A204.1 (cell line): ENCODE results near the gene KCNT1.

Experiments
- FAIRE-seq: peaks from 2 replicates; lab custom pipeline; 2012; peaks lifted over from hg19 to GRCh38; lab: Jason Lieb, UNC

Gene KCNT1

GRCh38 chr9:135673941-135674340, 28.0 kb upstream of the KCNT1 start:
- FAIRE-seq = no peak

- FAIRE-seq = no peak
Measured at GRCh38 chr9:135674977-135675376, 27.0 kb upstream of the KCNT1 start.

- FAIRE-seq = no peak
Measured at GRCh38 chr9:135676891-135677290, 25.1 kb upstream of the KCNT1 start.

- FAIRE-seq = no peak
Measured at GRCh38 chr9:135677641-135678168, 24.3 kb upstream of the KCNT1 start.

- FAIRE-seq = no peak
Measured at GRCh38 chr9:135678236-135679017, 23.6 kb upstream of the KCNT1 start.

GRCh38 chr9:135680056-135680455, 21.9 kb upstream of the KCNT1 start:
- FAIRE-seq = no peak

- no peak for FAIRE-seq
Measured at GRCh38 chr9:135681161-135681560, 20.8 kb upstream of the KCNT1 start.

GRCh38 chr9:135683401-135684034, 18.5 kb upstream of the KCNT1 start:
- FAIRE-seq = no peak

GRCh38 chr9:135684691-135685090, 17.3 kb upstream of the KCNT1 start:
- no peak for FAIRE-seq

GRCh38 chr9:135687216-135687615, 14.8 kb upstream of the KCNT1 start:
- no peak for FAIRE-seq

GRCh38 chr9:135689011-135689410, 13.0 kb upstream of the KCNT1 start:
- FAIRE-seq = no peak

- FAIRE-seq = no peak
Measured at GRCh38 chr9:135690836-135691570, 11.0 kb upstream of the KCNT1 start.

GRCh38 chr9:135692410-135692809, 9.6 kb upstream of the KCNT1 start:
- no peak for FAIRE-seq

- no peak for FAIRE-seq
Measured at GRCh38 chr9:135693265-135693664, 8.7 kb upstream of the KCNT1 start.

GRCh38 chr9:135693771-135694170, 8.2 kb upstream of the KCNT1 start:
- no peak for FAIRE-seq

- no peak for FAIRE-seq
Measured at GRCh38 chr9:135694414-135694813, 7.6 kb upstream of the KCNT1 start.

GRCh38 chr9:135695036-135695435, 6.9 kb upstream of the KCNT1 start:
- FAIRE-seq = no peak

- no peak for FAIRE-seq
Measured at GRCh38 chr9:135695642-135696041, 6.3 kb upstream of the KCNT1 start.

GRCh38 chr9:135696446-135696845, 5.5 kb upstream of the KCNT1 start:
- FAIRE-seq = no peak

- no peak for FAIRE-seq
Measured at GRCh38 chr9:135697226-135697625, 4.8 kb upstream of the KCNT1 start.

GRCh38 chr9:135698236-135698635, 3.7 kb upstream of the KCNT1 start:
- no peak for FAIRE-seq

GRCh38 chr9:135698767-135699166, 3.2 kb upstream of the KCNT1 start:
- no peak for FAIRE-seq

GRCh38 chr9:135699440-135699839, 2.5 kb upstream of the KCNT1 start, which contains the start of gene SOHLH1:
Gene SOHLH1, minus strand, starts transcription at chr9:135699481. Its CDS starts 14 bp downstream, at chr9:135699467.
- no peak for FAIRE-seq
